Measurements from ENCODE around the gene MAPK10.
"Not testable (repeated sequence)": the region's sequence is repeated elsewhere in the genome, so short reads cannot be mapped to it uniquely, and the experiment has no call there.

The MAPK10 gene

GRCh38 chr4:86184216-86184900 is 175.5 kb downstream of the MAPK10 start:
- in situ Hi-C loops (cut with HindIII; ENCODE audit: low sequenced_read_pairs), result no loop called here
- no peak for TF ChIP-seq CTCF (IDR thresholded peaks at IDR 0.05; ENCODE audit: low read depth, low read length)
- no peak overlapping the region for H3K4me3 ChIP-seq (ENCODE audit: low read depth, low read length)
- DNase-seq (ENCODE audit: low read depth, low spot score), result peak; percentile 19

- in situ Hi-C loops (cut with HindIII; ENCODE audit: low sequenced_read_pairs), result no loop called here
- no peak overlapping the region for H3K4me3 ChIP-seq (ENCODE audit: low read depth, low read length)
- TF ChIP-seq CTCF (IDR thresholded peaks at IDR 0.05; ENCODE audit: low read depth, low read length), result no peak
- DNase-seq (ENCODE audit: low read depth, low spot score), result no peak
These were observed 178.3 kb downstream of the MAPK10 start for GRCh38 chr4:86181585-86181984.

GRCh38 chr4:86178211-86178610 is 181.6 kb downstream of the MAPK10 start:
- no peak for DNase-seq (ENCODE audit: low read depth, low spot score)
- H3K4me3 ChIP-seq (ENCODE audit: low read depth, low read length), result no peak overlapping the region
- in situ Hi-C loops (cut with HindIII; ENCODE audit: low sequenced_read_pairs), result no loop called here
- no peak for TF ChIP-seq CTCF (IDR thresholded peaks at IDR 0.05; ENCODE audit: low read depth, low read length)

GRCh38 chr4:86174506-86174905 is 185.3 kb downstream of the MAPK10 start:
- TF ChIP-seq CTCF (IDR thresholded peaks at IDR 0.05; ENCODE audit: low read depth, low read length), result no peak
- DNase-seq (ENCODE audit: low read depth, low spot score), result no peak
- H3K4me3 ChIP-seq (ENCODE audit: low read depth, low read length), result no peak overlapping the region
- in situ Hi-C loops (cut with HindIII; ENCODE audit: low sequenced_read_pairs), result no loop called here

GRCh38 chr4:86168335-86168734 is 191.5 kb downstream of the MAPK10 start:
- in situ Hi-C loops (cut with HindIII; ENCODE audit: low sequenced_read_pairs); H3K4me3 ChIP-seq (ENCODE audit: low read depth, low read length); DNase-seq (ENCODE audit: low read depth, low spot score): not testable (repeated sequence)

- in situ Hi-C loops (cut with HindIII; ENCODE audit: low sequenced_read_pairs), result no loop called here
- no peak overlapping the region for H3K4me3 ChIP-seq (ENCODE audit: low read depth, low read length)
- DNase-seq (ENCODE audit: low read depth, low spot score), result peak; percentile 23
- TF ChIP-seq CTCF (IDR thresholded peaks at IDR 0.05; ENCODE audit: low read depth, low read length), result no peak
These were observed 199.4 kb downstream of the MAPK10 start for GRCh38 chr4:86160426-86160825.

- in situ Hi-C loops (cut with HindIII; ENCODE audit: low sequenced_read_pairs), result no loop called here
These were observed 200.6 kb downstream of the MAPK10 start for GRCh38 chr4:86159216-86159615.

More at GRCh38 chr4:86159216-86159615, 200.6 kb downstream of the MAPK10 start:
- DNase-seq (ENCODE audit: low read depth, low spot score), result no peak
- no peak for TF ChIP-seq CTCF (IDR thresholded peaks at IDR 0.05; ENCODE audit: low read depth, low read length)
- H3K4me3 ChIP-seq (ENCODE audit: low read depth, low read length), result no peak overlapping the region

All from astrocyte of the spinal cord (primary cell).